HG03159 (cell line): ENCODE results near the gene CTNNAL1.

Experiments used
- ATAC-seq: cut with Tn5 transposase; IDR thresholded peaks from one replicate; pipeline ENCODE4 v1.9.1; 2021; ENCODE audit warnings: mild to moderate bottlenecking, moderate library complexity; ENCODE audit not compliant: unreplicated experiment

CTNNAL1 gene

GRCh38 chr9:109030426-109030825 is 17.1 kb upstream of the CTNNAL1 start:
- no peak for ATAC-seq

- ATAC-seq = no peak
Measured at GRCh38 chr9:109028457-109028856, 15.2 kb upstream of the CTNNAL1 start.

- ATAC-seq = no peak
Measured at GRCh38 chr9:109027176-109027575, 13.9 kb upstream of the CTNNAL1 start.

GRCh38 chr9:109026306-109026705 is 13.0 kb upstream of the CTNNAL1 start:
- no peak for ATAC-seq

- ATAC-seq = no peak
Measured at GRCh38 chr9:109022873-109023272, 9.6 kb upstream of the CTNNAL1 start.

- ATAC-seq = no peak
Measured at GRCh38 chr9:109020581-109021511, 7.5 kb upstream of the CTNNAL1 start.

- ATAC-seq = no peak
Measured at GRCh38 chr9:109020113-109020512, 6.8 kb upstream of the CTNNAL1 start.

GRCh38 chr9:109019420-109019819 is 6.1 kb upstream of the CTNNAL1 start:
- ATAC-seq = no peak

- peak; percentile 49 for ATAC-seq
Measured at GRCh38 chr9:109017493-109017892, 4.2 kb upstream of the CTNNAL1 start.

- ATAC-seq = no peak
Measured at GRCh38 chr9:109017061-109017460, 3.8 kb upstream of the CTNNAL1 start.

- ATAC-seq = no peak
Measured at GRCh38 chr9:109016132-109016531, 2.8 kb upstream of the CTNNAL1 start.

- ATAC-seq = no peak
Measured at GRCh38 chr9:109014608-109015280, 1.4 kb upstream of the CTNNAL1 start.

GRCh38 chr9:109013679-109014607 is 644 bp upstream of the CTNNAL1 start:
- no peak for ATAC-seq

- ATAC-seq = peak; percentile 42
Measured at GRCh38 chr9:109012009-109012875, 1.1 kb downstream of the CTNNAL1 start.

GRCh38 chr9:109011231-109011671 is 2.0 kb downstream of the CTNNAL1 start:
- no peak for ATAC-seq

- ATAC-seq = peak; percentile 41
Measured at GRCh38 chr9:109010746-109011145, 2.6 kb downstream of the CTNNAL1 start.

- ATAC-seq = no peak
Measured at GRCh38 chr9:109005678-109006077, 7.6 kb downstream of the CTNNAL1 start.

- no peak for ATAC-seq
Measured at GRCh38 chr9:109003116-109003515, 10.2 kb downstream of the CTNNAL1 start.

GRCh38 chr9:109002141-109002540 is 11.2 kb downstream of the CTNNAL1 start:
- no peak for ATAC-seq

- no peak for ATAC-seq
Measured at GRCh38 chr9:109001275-109001676, 12.0 kb downstream of the CTNNAL1 start.
